Suprapubic skin (tissue), 4 donors: ENCODE data around the gene DNAJC11. TPM values are rescaled to one million over a fixed set of nuclear protein-coding genes. Genes with fewer than 3 reads are reported as not detected.

ENCODE experiments used
- DNase-seq, 2 donors: peaks; one replicate each; pipeline ENCODE4 v3.0.0-alpha.2; 2019; ENCODE audit warnings: low spot score in 2 of 2
- H3K27ac ChIP-seq: fragments of 200-600 bp; sonication (generic); one replicate; pipeline ENCODE4 v1.5.1; 2019
- H3K27me3 ChIP-seq: fragments of 200-600 bp; sonication (generic); one replicate; pipeline ENCODE4 v1.5.1; 2019
- H3K36me3 ChIP-seq: fragments of 200-600 bp; sonication (generic); one replicate; pipeline ENCODE4 v1.5.1; 2019
- H3K4me1 ChIP-seq: fragments of 200-600 bp; sonication (generic); one replicate; pipeline ENCODE4 v1.5.1; 2019
- H3K4me3 ChIP-seq: fragments of 200-600 bp; sonication (generic); one replicate; pipeline ENCODE4 v1.5.1; 2019; ENCODE audit warnings: mild to moderate bottlenecking
- H3K9me3 ChIP-seq: fragments of 200-600 bp; sonication (generic); one replicate; pipeline ENCODE4 v1.5.1; 2019
- EP300 ChIP-seq: sonication (generic); formaldehyde crosslinking; IDR thresholded peaks from one replicate; pipeline ENCODE4 v1.6.1; 2017; ENCODE audit warnings: antibody characterized with exemption
- POLR2A ChIP-seq, 2 donors: fragments of 450-650 bp; IDR thresholded peaks; one replicate each; pipeline ENCODE4 v1.6.1; 2017; ENCODE audit warnings: antibody characterized with exemption in 2 of 2, mild to moderate bottlenecking in 2 of 2, moderate library complexity in 2 of 2
- POLR2AphosphoS5 ChIP-seq, 3 donors: sonication (generic); formaldehyde crosslinking; IDR thresholded peaks; one replicate each; pipeline ENCODE4 v1.6.1; 2017; ENCODE audit warnings: antibody characterized with exemption in 3 of 3
- WGBS: methylation state at CpG from one replicate; pipeline ENCODE4 v1.1.5; 2018; 5-methylcytosine and 5-hydroxymethylcytosine counted together
- total RNA-seq, 4 donors: library from RNA; depleted of rRNA; stranded (reverse); fragments of >200 nt; gene quantifications; one replicate each; pipeline ENCODE4 v1.1.0, GENCODE V29; 2016
- TF ChIP-seq, protein P1 (sequence below), 2 donors: fragments of 200-600 bp in 1 of 2; fragments of 450-650 bp in 1 of 2; sonication (generic) in 1 of 2; IDR thresholded peaks; one replicate each; pipeline ENCODE4 v1.5.1; 2016 to 2019; ENCODE audit warnings: antibody characterized with exemption in 2 of 2, mild to moderate bottlenecking in 1 of 2, moderate library complexity in 1 of 2

DNAJC11 gene
- total RNA-seq, 4 donors from 2014 or later, result 22.9 to 53.0 (median 31.4) TPM

DNA sequence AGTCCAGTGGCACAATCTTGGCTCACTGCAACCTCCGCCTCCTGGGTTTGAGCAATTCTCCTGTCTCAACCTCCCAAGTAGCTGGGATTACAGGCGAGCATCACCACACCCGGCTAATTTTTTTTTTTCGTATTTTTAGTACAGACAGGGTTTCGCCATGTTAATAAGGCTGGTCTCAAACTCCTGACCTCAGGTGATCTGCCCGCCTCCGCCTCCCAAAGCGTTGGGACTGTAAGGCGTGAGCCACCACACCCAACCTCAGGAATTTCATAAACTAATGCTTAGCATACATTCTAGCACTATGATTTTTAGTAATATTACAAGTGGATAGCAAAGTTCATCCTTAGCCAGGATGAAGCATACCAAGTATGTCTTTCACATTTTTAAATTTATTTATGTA is 8.7 kb downstream of the DNAJC11 start:
- DNase-seq, result no peak
- Histone ChIP-seq H3K4me1 (no peaks in the 10 kb centered on the region), H3K9me3 (no peaks in the 10 kb centered on the region), H3K36me3 (no peaks in the 10 kb centered on the region), H3K27ac (no peak overlapping the region), H3K27me3 (no peaks in the 10 kb centered on the region), H3K4me3 (no peak overlapping the region)
- WGBS, result 91% methylated on average over 9 of the region's 9 CpGs
- TF ChIP-seq, protein P1, sequence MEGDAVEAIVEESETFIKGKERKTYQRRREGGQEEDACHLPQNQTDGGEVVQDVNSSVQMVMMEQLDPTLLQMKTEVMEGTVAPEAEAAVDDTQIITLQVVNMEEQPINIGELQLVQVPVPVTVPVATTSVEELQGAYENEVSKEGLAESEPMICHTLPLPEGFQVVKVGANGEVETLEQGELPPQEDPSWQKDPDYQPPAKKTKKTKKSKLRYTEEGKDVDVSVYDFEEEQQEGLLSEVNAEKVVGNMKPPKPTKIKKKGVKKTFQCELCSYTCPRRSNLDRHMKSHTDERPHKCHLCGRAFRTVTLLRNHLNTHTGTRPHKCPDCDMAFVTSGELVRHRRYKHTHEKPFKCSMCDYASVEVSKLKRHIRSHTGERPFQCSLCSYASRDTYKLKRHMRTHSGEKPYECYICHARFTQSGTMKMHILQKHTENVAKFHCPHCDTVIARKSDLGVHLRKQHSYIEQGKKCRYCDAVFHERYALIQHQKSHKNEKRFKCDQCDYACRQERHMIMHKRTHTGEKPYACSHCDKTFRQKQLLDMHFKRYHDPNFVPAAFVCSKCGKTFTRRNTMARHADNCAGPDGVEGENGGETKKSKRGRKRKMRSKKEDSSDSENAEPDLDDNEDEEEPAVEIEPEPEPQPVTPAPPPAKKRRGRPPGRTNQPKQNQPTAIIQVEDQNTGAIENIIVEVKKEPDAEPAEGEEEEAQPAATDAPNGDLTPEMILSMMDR (IDR thresholded peaks at IDR 0.05), result no peak
- TF ChIP-seq POLR2A (IDR thresholded peaks at IDR 0.05) (no peak), EP300 (no peak), POLR2AphosphoS5 (IDR thresholded peaks at IDR 0.05) (no peak)

DNA sequence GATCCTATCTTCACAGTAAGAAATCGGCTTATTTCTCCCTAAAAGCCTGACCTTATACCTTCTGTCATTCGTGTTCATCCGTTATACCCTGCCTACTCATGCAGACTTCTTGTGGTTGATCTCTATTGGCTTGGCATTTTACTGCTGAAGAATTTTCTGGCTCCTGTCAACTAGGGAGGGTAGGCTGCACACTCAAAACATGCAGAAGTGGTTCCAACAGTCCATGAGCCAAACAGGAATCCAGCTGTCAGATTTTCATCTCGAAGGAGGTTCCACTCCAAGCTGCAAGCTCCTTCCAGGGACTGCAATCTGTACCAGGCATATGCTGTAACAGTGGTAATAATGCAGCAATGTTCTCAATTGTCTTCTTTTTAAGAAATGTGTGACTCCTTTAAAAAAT is 10.1 kb downstream of the DNAJC11 start:
- H3K9me3 ChIP-seq, result no peaks in the 10 kb centered on the region
- H3K36me3 ChIP-seq, result no peaks in the 10 kb centered on the region
- no peaks in the 10 kb centered on the region for H3K4me1 ChIP-seq
- no peak for TF ChIP-seq POLR2A (IDR thresholded peaks at IDR 0.05)
- TF ChIP-seq, protein P1 (IDR thresholded peaks at IDR 0.05), result no peak
- TF ChIP-seq POLR2AphosphoS5 (IDR thresholded peaks at IDR 0.05), result no peak
- TF ChIP-seq EP300, result no peak
- 38% methylated on average over 4 of the region's 4 CpGs for WGBS
- no peak overlapping the region for H3K4me3 ChIP-seq
- DNase-seq, result no peak
- no peaks in the 10 kb centered on the region for H3K27me3 ChIP-seq
- no peak overlapping the region for H3K27ac ChIP-seq

DNA sequence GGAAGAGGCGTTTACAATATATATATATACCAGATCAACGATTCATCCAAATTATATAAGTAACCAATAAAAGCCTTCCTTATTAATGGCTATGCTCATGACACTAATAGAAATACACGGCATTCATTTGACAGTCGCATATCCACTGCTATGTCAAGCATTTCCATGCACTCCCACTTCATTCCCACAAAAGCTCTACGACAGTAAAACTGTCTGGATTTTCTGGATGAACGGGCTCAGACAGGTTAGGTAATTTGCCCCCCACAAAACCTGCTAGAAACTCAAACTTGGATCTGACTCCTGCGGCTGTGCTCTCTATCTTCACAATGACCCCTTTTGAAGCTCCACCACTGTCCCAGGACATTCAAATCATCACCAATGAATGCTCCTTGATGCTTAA is 11.4 kb downstream of the DNAJC11 start:
- H3K27me3 ChIP-seq, result no peaks in the 10 kb centered on the region
- no peaks in the 10 kb centered on the region for H3K9me3 ChIP-seq
- TF ChIP-seq, protein P1 (IDR thresholded peaks at IDR 0.05), result no peak
- no peak for TF ChIP-seq POLR2AphosphoS5 (IDR thresholded peaks at IDR 0.05)
- no peak for TF ChIP-seq EP300
- TF ChIP-seq POLR2A (IDR thresholded peaks at IDR 0.05), result no peak
- no peaks in the 10 kb centered on the region for H3K36me3 ChIP-seq
- H3K4me1 ChIP-seq, result no peaks in the 10 kb centered on the region
- H3K4me3 ChIP-seq, result no peak overlapping the region
- no peak for DNase-seq
- WGBS, result 93% methylated on average over 7 of the region's 7 CpGs
- H3K27ac ChIP-seq, result no peak overlapping the region

DNA sequence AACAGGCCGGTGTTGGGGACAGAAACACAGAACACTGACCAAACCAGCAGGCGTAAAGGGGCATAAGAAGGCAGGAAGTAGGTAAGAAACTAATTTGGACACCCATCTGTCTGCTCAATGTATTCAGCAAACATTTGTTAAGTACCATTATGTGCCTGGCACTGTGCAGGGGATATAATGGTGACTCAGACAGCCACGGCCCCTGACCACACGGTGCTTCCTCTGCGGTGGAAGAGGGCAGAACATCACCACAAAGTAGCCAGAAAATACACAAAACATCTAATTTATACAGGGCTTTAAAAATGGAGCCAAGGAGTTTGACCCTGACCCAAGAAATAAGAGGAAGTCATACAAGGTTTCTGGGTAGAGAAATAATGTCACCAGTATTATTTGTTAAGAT is 12.9 kb downstream of the DNAJC11 start:
- H3K9me3 ChIP-seq, result no peaks in the 10 kb centered on the region
- no peaks in the 10 kb centered on the region for H3K27me3 ChIP-seq
- H3K4me3 ChIP-seq, result no peak overlapping the region
- no peaks in the 10 kb centered on the region for H3K36me3 ChIP-seq
- no peak for TF ChIP-seq EP300
- TF ChIP-seq POLR2A (IDR thresholded peaks at IDR 0.05), result no peak
- TF ChIP-seq, protein P1 (IDR thresholded peaks at IDR 0.05), result no peak
- no peak for TF ChIP-seq POLR2AphosphoS5 (IDR thresholded peaks at IDR 0.05)
- H3K27ac ChIP-seq, result no peak overlapping the region
- H3K4me1 ChIP-seq, result no peaks in the 10 kb centered on the region
- 81% methylated on average over 5 of the region's 5 CpGs for WGBS
- DNase-seq, result no peak

DNA sequence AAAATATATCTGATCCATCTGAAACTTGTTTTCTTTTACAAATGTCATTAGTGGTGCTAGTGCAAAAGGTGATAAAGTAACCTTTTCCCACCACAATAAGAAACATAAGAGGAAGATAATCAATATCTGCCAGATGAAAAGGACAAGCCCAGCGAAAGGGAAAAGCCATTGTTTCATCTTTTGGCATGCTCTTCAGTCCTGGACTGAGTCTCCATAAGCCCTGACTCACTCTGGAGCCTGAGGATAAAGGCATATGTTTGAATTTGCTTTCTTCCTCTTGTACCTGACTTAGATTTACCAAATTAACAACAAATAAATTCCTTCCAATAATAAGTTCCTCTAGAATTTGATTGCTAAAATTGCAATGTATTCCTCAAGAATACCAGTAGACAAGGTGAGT is 13.6 kb downstream of the DNAJC11 start:
- Histone ChIP-seq H3K4me1 (no peaks in the 10 kb centered on the region), H3K4me3 (no peak overlapping the region), H3K9me3 (no peaks in the 10 kb centered on the region), H3K27me3 (no peaks in the 10 kb centered on the region), H3K27ac (no peak overlapping the region), H3K36me3 (no peaks in the 10 kb centered on the region)
- no peak for DNase-seq
- TF ChIP-seq, protein P1 (IDR thresholded peaks at IDR 0.05), result no peak
- TF ChIP-seq POLR2A (IDR thresholded peaks at IDR 0.05) (no peak), EP300 (no peak), POLR2AphosphoS5 (IDR thresholded peaks at IDR 0.05) (no peak)
- WGBS, result 45% methylated on average over 1 of the region's 1 CpG
